Adrenal gland (tissue), 12 donors: ENCODE results near the gene ENOX1. TPM values are rescaled to one million over a fixed set of nuclear protein-coding genes. Genes with fewer than 3 reads are reported as not detected.
A peak's percentile ranks its signal among the peaks of the same experiment; 100 is the strongest.

Source experiments
- DNase-seq, 7 donors: peaks; one replicate each; pipeline ENCODE4 v3.0.0-alpha.2; 2019 to 2020
- H3K27ac ChIP-seq, 5 donors: fragments of 200-600 bp; sonication (generic) in 4 of 5; 1 replicate in 3 of 5; 2 replicates in 2 of 5; pipeline versions ENCODE4 v1.5.1 to v1.8.0; 2016 to 2020; ENCODE audit warnings: mild to moderate bottlenecking in 1 of 5
- H3K27me3 ChIP-seq: fragments of 200-600 bp; 2 replicates; pipeline ENCODE4 v1.8.0; 2021
- H3K36me3 ChIP-seq, 2 donors: fragments of 200-600 bp; replicated peaks in 1 of 2; 1 replicate in 1 of 2; 2 replicates in 1 of 2; pipeline versions ENCODE4 v1.5.1 to v1.8.0; 2018 to 2022
- H3K4me1 ChIP-seq, 2 donors: fragments of 200-600 bp; replicated peaks in 1 of 2; 1 replicate in 1 of 2; 2 replicates in 1 of 2; pipeline versions ENCODE4 v1.5.1 to v1.8.0; 2018 to 2021
- H3K4me3 ChIP-seq, 4 donors: fragments of 200-600 bp; sonication (generic) in 3 of 4; one replicate each; pipeline ENCODE4 v1.5.1; 2016 to 2018
- H3K9me3 ChIP-seq, 3 donors: fragments of 200-600 bp; sonication (generic) in 1 of 3; replicated peaks in 1 of 3; 1 replicate in 2 of 3; 2 replicates in 1 of 3; pipeline versions ENCODE4 v1.5.1 to v1.8.0; 2016 to 2021
- CTCF ChIP-seq, 6 experiments: fragments of 450-650 bp in 4 of 6; fragments of 200-600 bp in 2 of 6; sonication (generic) in 1 of 6; IDR thresholded peaks; 1 replicate in 5 of 6; 2 replicates in 1 of 6; pipeline versions ENCODE4 v1.5.1 to v1.8.0; 2016 to 2021; ENCODE audit warnings: antibody characterized with exemption in 6 of 6, mild to moderate bottlenecking in 2 of 6, moderate library complexity in 1 of 6
- POLR2A ChIP-seq, 2 donors: fragments of 450-650 bp; IDR thresholded peaks; one replicate each; pipeline ENCODE4 v1.6.1; 2017; ENCODE audit warnings: antibody characterized with exemption in 2 of 2, mild to moderate bottlenecking in 2 of 2, moderate library complexity in 1 of 2
- WGBS, 4 donors: extraction: QIAGEN DNeasy Blood & Tissue Kit in 2 of 4; methylation state at CpG; one replicate each; pipeline versions ENCODE4 v1.1.5 to v1.1.7; 2013 to 2017; 5-methylcytosine and 5-hydroxymethylcytosine counted together
- intact Hi-C, 2 donors: fragments of 100-400 bp; cut with DNase I; formaldehyde crosslinking; loops; one replicate each; pipeline versions ENCODE4 v1.14.1 to v1.15.0; 2022 to 2023
- polyA plus RNA-seq, 3 donors: library from polyadenylated mRNA; stranded (reverse); fragments of 200-250 nt in 2 of 3; fragments of 350-450 nt in 1 of 3; fragmentation: Illumina TruSeq in 1 of 3; extraction: RNeasy Lipid Tissue Mini Kit (QIAGEN cat#74804) in 1 of 3; gene quantifications; one replicate each; pipeline ENCODE4 v1.2.3, GENCODE V29; 2013 to 2014
- total RNA-seq, 9 donors: library from RNA; depleted of rRNA in 4 of 9; stranded (reverse); fragments of >200 nt in 4 of 9; fragments of 120-200 nt in 1 of 9; fragmentation: NEBNext Ultra II Directional in 1 of 9; extraction: Animal tissue kit (Norgen Biotek cat#: 25700) in 1 of 9; gene quantifications; one replicate each; pipeline versions ENCODE4 v1.1.0 to v1.2.4, GENCODE V29; 2013 to 2023
- donor health status: healthy with polysubstance abuse.
- donor health status: Bipolar disorder and iron deficiency.
- donor health status: DM: yes; HTN: yes; CAD: no.
- donor health status: DM: no; HTN: no; CAD: no.
- donor health status: DM: no; HTN: no; CAD: no.
- donor health status: DM: yes; HTN: yes; CAD: no.

ENOX1 gene
- total and polyA plus RNA-seq, 12 donors, result 0.25 to 5.8 (median 1.6) TPM

GRCh38 chr13:43767341-43767931 is 19.3 kb downstream of the ENOX1 start:
- peak overlapping the region in 1 of 5 donors; percentile 24 for H3K27ac ChIP-seq
- H3K36me3 ChIP-seq, result no peaks in the 10 kb centered on the region
- no peaks in the 10 kb centered on the region for H3K9me3 ChIP-seq
- intact Hi-C loops, result no loop called here
- peak in 4 of 7 donors; percentile 4 to 20 (median 18) for DNase-seq
- 32 to 53% (median 45%) methylated on average over 2 of the region's 2 CpGs for WGBS, 4 donors
- TF ChIP-seq POLR2A (IDR thresholded peaks at IDR 0.05), result no peak
- H3K27me3 ChIP-seq, result no peaks in the 10 kb centered on the region
- peaks cover 0 to 5% of the 10 kb centered on the region in 2 donors for H3K4me1 ChIP-seq
- no peak overlapping the region for H3K4me3 ChIP-seq

GRCh38 chr13:43766725-43767124 is 20.0 kb downstream of the ENOX1 start:
- intact Hi-C loops, result no loop called here
- peaks cover 0 to 5% of the 10 kb centered on the region in 2 donors for H3K4me1 ChIP-seq
- no peak for DNase-seq

GRCh38 chr13:43764349-43764748 is 22.4 kb downstream of the ENOX1 start:
- no peak for DNase-seq
- H3K4me3 ChIP-seq, result no peak overlapping the region
- H3K4me1 ChIP-seq, result peaks cover 0 to 5% of the 10 kb centered on the region in 2 donors
- 53 to 63% (median 56%) methylated on average over 2 of the region's 2 CpGs for WGBS, 4 donors
- H3K27ac ChIP-seq, result no peak overlapping the region
- intact Hi-C loops, result no loop called here
- no peaks in the 10 kb centered on the region for H3K27me3 ChIP-seq
- TF ChIP-seq CTCF (IDR thresholded peaks at IDR 0.05), result no peak
- no peak for TF ChIP-seq POLR2A (IDR thresholded peaks at IDR 0.05)
- H3K36me3 ChIP-seq, result no peaks in the 10 kb centered on the region
- no peaks in the 10 kb centered on the region for H3K9me3 ChIP-seq

More at GRCh38 chr13:43766725-43767124, 20.0 kb downstream of the ENOX1 start:
- no peaks in the 10 kb centered on the region for H3K27me3 ChIP-seq
- no peak for TF ChIP-seq CTCF (IDR thresholded peaks at IDR 0.05)
- no peak for TF ChIP-seq POLR2A (IDR thresholded peaks at IDR 0.05)
- H3K9me3 ChIP-seq, result no peaks in the 10 kb centered on the region
- no peak overlapping the region for H3K4me3 ChIP-seq
- no peaks in the 10 kb centered on the region for H3K36me3 ChIP-seq
- peak overlapping the region in 1 of 5 donors; percentile 24 for H3K27ac ChIP-seq
- 47 to 57% (median 56%) methylated on average over 5 of the region's 5 CpGs for WGBS, 4 donors

GRCh38 chr13:43763143-43763759 is 23.5 kb downstream of the ENOX1 start:
- 90 to 94% (median 93%) methylated on average over 6 of the region's 6 CpGs for WGBS, 4 donors
- TF ChIP-seq POLR2A (IDR thresholded peaks at IDR 0.05), result no peak
- TF ChIP-seq CTCF (IDR thresholded peaks at IDR 0.05), result no peak
- Histone ChIP-seq H3K4me3 (no peak overlapping the region), H3K27me3 (no peaks in the 10 kb centered on the region), H3K9me3 (no peaks in the 10 kb centered on the region), H3K4me1 (peaks cover 0 to 5% of the 10 kb centered on the region in 2 donors), H3K36me3 (no peaks in the 10 kb centered on the region), H3K27ac (no peak overlapping the region)
- DNase-seq, result no peak
- intact Hi-C loops, result no loop called here
